GM18909 (cell line): ENCODE measurements around the gene ANKRD11.

Experiments
- ATAC-seq: cut with Tn5 transposase; IDR thresholded peaks from one replicate; pipeline ENCODE4 v1.9.1; 2021; ENCODE audit warnings: mild to moderate bottlenecking; ENCODE audit not compliant: unreplicated experiment, poor library complexity

ANKRD11 gene

DNA sequence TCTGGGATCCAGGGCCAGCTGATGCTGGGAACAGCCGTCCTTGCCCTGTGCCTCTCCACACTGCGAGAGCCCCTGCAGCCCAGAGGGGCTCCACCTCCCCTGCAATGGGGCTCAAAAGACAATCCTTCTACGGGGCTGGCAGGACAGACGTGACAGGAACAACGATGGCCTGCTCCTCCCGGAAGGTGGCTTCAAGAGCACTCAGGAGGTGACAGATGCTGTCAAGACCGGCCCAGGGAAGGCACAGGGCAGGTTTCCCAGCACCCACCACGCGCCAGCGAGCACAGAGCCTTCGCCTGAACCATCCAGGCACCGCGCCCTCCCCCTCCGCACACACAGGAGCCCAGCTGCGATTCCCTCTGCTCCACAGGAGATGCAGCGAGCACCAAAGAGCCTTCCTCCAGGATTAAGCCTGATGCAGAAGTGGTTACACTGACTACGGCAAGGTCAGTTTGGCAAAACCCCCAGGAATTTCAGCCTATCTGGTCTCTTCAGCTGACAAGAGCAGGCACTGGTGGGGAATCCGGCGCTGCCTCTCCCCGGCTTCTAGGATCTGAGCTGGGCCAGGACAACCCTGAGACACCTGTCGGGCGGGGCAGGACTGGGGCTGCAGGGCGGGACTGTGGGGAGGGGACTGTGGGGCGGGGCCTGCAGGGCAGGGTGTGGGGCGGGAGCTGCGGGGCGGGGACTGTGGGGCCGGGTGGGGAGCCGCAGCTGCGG, 169.4 kb downstream of the ANKRD11 start:
- ATAC-seq = no peak

DNA sequence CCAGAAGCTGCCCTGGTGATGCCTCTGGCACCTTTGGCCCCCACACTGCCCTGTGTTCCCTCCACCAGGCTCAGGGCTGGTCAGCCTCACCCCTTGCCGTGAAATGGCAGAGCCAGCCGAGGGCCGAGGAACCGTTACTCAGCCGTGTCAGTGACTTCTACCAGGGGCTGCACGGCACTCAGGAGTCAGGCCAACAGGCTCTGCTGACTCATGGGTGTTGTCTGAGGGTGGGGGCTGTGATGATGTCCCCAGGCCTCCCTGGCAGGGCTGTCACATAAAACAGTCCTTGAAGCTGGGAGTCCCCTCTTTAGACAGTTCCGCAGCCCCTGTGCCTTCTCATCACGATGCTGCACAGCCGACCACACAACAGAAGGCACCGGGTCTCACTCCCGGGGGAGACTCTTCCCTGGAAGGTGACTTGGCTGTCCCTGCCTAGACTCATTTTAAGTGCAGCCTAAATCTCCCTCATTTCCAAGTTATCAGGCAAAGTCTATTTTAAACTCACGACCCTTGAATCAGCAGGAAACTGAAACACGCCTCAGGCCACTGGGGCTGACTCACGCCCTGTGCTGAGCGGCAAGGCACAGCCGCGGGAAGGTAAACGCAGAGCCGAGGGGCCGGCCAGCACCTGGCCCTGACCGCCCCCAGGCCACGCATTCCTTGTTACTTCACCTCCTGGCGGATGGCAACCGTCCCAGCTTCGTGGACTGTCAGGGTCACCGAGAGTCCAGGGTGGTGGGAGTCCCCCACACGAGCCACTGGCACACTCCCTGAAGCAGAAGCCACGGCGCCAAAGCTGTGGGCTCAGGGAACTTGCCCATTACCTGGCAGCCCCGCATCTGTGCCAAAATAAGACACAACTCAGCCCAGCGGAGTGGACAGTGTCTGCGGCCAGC, 170.2 kb downstream of the ANKRD11 start:
- ATAC-seq = peak; percentile 41

DNA sequence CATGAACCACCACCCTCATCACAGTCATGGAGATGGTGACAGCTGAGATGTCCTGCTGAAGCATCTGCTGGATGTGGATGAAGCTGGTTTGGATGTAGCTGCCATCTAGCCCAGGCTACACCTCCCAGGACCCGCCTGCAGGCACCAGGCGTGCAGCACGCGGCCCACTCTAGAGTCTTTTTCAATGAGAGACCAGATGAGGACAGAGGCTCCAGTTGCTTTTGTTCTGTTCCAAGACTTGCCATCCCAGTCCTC, 170.8 kb downstream of the ANKRD11 start:
- no peak for ATAC-seq

DNA sequence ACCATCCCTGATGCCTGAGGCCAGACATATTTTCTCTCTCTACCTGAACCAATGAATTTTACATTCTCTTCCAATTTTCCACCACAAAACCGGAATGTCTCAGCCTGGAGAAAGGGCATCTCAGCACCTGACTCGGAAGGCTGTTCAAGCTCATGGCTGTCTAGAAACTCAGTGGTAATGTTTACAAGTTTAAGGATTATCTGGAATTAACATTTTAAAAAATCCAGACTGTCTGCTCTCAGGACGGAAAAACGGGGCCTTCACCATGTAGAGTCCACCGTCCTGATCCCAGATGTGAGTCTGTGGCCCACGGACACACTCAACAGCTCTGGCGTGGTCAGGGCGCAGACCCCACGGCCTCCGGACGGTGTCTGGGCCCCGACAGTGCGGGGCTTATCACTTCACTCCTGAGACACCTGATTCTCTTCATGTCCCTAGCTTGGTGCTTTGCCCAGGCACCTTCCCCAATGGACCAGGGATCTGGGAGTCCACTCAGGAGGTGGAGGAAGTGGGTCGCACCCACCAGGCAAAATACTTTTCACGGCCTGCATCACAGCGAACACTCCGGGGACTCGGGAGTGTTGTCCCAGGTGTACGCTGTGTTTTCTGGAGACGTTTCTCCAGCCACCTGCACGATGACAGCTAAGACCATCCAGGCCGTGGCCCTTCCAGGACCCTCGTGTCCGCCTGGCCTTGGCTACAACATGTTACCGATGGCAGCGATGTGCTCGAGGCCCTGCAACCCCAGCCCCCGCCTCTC, 171.3 kb downstream of the ANKRD11 start:
- ATAC-seq = no peak

DNA sequence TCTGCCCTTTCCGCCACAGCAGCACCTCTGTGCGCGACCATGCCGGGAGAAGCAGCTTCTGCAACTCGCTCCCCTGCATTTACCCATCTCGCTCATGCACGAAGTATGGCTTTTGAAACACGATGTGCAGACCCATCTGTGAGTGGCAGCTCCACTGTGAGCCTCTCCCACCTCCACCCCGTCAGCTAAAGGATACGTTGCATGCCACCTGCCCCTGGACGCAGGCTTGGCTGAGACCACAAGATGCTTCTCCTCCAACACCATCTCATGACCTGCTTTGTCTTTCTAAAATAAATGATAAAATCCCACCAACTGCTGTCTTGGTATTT, 172.0 kb downstream of the ANKRD11 start:
- no peak for ATAC-seq

DNA sequence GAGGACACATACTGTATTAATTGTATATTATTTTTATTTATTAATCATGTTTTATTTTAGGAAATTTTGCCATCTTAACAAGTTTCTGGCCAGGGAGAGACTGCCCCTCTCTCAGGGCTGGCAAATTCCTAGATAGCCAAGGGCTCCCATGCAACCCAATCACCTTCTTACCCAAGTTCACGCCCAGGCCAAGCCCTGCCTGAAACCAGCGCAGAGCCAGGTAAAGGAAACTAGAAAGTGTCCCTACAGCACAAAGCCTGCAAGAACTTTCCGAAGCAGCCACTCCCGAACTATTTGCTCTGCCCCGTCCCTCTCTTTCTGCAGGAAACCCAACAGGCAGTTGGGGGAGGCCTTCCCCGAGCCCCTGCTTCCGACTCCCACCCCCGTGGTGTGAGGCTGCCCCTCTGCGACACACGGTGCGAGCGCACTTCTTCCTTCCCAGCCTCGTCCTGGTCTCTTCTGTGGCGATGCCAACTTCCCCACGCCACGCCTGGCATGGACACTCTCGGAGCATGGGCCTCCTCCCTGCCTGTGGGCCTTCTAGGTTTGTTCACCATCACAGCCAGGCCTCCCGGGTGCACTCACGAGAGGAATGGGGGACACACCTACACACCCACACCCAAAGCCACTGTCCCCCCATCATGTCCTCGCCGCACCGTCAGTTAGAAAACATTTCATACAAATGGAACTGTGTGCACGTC, 172.5 kb downstream of the ANKRD11 start:
- no peak for ATAC-seq

DNA sequence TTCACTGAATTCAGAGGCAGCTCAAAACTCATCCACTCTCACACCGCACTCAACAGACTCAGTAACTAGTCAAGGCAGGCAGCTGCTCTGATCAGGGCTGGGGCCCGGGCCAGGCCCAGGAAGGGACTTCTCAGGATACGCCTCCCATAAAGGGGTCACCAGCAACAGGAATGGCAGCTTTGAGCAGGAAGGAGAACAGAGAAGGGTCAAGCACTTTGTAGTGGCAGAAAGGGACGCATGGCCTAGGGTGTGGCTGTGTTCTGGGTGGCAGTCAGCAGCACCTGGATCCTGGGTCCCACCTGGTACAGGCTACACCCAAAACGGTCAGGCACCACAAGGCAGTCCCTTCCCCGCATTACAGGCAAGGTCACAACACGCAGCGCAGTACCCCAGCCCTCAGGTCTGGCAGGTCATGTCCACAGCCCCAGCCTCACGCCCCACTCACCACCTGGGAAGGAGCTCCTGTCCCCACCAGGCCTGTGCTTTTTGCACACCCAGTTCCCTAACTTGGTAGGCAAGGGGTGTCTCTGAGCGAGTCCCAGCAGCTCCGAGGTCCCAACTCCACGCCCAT, 173.2 kb downstream of the ANKRD11 start:
- no peak for ATAC-seq

DNA sequence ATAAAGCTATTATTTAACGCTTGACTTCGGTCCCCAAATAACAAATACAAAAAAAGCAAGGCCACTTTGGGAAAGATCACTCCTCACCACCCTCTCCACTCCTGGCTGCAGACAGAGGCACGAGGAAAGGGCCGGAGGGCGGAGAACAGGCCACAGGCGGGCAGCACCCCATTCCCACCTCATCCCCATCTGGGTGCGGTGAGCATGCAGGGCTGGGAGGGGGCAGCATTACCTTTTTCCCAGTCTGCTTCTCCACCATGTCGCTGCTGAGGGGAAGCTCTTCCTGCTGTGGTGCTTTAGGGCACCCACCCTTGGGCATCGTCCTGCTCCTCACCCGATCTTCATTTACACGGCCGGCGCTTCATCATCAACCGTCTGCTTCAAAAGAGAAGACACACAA, 173.7 kb downstream of the ANKRD11 start:
- no peak for ATAC-seq

DNA sequence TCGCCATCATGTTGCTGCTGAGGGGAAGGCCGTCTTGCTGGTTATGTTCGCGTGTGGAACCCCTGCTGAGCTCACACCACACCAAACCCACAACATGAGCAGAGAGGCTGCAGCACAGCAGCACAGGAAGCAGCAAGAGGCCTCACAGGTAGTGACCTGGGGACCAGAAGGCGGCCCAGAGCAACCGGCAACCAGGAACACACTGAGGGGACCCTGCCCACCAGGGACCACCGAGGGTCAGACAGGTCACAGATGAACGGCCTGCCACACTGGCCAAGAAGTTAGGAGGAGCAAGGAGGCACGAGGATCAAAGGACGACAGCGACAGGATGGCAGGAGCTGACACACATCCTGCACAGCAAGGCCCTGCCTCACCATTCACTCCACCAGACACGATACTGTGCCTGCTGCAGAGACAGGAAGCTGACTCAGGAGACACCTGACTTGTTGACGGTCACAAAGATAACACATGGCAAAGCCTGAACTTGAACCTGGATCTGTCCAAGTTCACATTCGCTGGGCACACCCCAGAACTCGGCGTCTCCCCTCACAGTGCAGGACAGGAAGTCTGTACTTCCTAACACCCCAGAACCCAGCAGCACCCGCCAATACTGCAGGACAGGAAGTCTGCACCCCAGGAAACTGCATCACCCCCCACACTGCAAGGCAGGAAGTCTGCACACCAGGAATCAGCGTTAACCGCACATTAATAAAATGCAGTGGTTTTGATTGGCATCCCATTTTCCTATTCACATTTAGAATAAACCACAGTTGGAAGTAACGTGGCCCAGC, 174.4 kb downstream of the ANKRD11 start:
- no peak for ATAC-seq

DNA sequence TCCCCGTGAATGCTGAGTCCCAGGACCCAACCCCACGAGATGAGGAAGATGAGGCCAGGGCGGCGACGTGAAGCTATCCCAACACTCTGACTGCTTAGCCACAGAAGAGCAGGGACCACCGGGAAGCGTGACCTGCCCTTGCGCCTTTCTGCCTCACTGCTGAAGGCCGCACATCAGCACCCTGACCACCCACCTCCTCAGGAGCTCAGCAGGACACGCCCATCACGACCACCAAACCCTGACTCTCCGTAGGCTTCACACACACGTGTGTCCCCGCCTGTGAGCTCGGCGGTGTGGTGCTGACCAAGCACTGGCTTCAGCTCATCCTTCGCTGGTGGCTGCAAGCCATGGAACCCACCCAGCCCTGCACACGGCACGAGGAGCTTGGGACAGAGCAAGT, 175.1 kb downstream of the ANKRD11 start:
- no peak for ATAC-seq

DNA sequence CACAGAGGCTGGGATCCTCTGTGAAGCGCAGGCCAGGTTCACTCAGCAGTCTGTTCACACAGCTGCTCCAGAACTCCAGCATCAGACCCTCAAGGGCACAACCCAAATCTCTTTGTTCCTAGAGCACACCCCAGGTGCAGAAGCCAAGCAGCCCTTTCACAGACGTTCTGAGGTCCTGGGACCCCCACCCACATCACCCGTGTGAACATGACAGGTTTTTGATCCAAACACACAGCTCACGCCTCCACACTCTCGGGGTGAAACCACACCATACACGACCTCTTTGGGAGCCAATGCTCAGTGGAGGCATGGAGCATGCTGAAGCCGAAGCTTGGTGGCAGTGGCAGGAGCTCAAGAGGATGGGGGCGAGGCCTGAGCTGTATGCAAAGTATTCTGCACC, 175.5 kb downstream of the ANKRD11 start:
- no peak for ATAC-seq

DNA sequence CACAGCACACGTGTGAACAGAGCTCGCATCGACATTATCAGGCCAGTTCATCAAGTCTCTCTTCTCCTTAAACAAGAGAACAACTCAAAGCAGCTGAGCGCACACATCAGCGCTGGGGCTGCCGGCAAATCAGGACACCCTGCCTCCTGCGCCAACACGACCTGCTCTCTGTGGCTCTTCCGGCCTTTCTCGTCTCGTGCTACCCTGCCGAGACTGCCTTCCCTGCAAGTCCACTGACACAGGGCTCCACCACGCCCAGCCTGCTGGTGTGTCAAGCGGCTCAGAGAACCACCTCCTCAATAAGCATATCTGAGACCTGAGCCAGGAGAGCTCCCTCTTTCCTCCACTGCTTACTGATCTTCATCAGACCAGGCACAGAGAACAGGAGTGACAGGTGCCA, 176.0 kb downstream of the ANKRD11 start:
- ATAC-seq = no peak

DNA sequence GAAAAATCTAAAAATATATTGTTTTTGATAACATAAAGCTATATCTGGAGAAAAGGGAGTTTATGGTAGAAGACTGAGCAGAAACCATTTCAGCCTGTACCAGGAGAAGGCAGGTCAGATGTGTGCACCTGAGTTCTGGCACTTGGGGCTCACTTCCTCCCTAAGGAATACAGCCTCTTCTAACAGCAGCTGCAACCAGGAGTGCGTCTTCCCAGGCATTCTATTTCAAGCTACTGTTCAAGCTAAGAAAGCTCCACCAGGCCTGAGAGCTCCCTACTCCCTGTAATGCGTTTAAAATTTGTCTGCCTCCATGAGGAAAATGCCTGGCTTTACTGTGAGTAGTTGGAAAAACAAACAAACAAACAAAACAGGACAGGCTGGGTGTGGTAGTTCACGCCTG, 176.8 kb downstream of the ANKRD11 start:
- ATAC-seq = no peak

DNA sequence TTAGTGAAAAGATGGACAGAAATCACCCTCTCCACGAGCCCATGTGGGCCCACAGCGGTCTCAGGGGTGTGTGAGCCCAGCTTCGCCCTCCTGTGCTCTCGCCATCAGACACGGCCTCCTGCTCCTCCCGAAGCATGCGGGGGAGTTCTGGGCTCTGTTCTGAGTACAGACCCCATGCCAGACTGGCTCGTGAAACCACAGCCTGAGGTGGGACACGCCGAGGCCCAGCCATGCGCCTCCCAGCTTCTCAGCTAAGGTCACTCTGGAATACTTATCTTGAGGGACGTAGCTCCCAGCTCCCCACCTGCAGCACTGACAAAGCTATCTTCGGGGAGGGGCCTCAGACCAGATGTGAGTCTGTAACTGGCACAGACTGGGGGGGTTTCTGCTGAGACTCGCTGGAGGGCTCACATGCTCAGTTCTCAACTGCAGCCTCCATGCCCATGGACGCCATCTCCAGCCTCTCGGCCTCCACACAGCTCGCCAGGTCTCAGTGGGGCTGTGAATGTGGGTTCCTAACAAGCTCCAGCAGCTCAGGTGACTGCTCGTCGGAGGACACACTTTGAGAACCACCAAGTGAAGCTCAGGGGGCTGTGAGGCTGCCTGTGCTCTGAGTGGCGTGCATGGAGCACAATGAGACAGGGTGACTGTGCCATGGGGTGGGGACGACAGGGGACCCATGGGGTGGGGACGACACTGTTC, 177.6 kb downstream of the ANKRD11 start:
- ATAC-seq = no peak

DNA sequence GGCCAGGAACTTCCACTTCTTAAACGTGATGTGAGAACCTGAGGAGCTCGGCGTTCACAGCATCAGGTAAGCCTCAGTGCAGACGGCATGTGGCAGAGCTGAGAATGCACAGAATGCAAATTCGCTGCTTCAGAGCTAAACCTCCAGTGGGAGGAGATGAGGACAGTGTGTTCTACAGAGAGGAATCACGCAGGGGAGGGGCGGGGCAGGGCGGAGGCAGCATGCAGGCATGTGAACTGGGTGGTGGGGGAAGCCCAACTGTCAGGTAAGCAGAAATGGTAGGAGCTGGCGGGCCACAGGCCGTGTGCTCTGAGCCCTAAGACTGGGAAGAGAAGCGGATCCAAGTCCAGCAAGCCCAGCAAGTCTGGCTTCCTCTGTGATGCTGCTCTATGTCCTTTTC, 178.2 kb downstream of the ANKRD11 start:
- ATAC-seq = no peak

DNA sequence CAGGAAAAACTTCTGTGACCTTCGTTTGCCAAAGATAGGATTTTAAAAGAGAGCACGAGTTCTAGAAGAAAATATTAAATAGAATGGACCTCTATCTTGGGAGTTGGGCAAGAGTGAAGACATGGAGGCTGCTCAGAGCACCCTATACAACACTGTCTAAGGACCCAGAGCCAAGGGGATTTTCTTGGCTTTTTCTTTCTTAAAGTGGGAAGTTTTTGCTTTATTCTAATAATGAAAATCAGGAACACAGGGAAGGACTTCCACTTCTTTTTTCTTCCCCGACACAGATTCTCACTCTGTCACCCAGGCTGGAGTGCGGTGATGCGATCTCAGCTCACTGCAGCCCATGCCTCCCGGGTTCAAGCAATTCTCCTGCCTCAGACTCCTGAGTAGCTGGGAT, 178.7 kb downstream of the ANKRD11 start:
- ATAC-seq = no peak

DNA sequence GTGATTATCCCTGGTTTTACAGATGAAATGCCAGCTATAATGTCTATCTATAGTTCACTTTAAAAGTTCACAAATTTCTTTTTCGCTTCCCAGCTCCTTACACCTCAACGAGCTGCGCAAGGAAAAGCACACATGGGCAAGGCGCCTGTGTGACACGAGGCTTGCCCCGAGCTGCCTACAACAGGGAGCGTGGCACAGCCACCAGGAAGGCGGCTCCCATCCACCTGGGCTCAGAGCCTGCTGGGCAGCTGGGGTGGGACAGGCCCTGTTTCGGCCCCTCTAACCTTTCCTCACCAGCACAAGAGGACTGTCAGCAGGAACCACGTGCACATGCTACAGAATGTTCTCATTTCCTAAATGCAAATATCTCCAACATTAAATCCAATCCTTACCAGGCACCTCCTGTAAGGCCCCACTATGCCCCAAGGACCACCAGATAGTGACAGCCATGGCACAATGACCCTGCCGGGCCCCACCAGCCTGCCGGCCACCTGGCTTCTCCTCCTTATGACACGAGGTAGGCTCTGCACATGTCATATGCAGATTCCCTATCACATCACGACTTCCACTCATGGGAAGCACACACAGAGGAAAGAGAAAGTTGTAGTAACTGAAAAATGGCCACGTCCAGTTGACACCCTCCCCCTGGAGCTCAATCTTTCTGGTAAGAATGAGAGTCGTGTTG, 180.8 kb downstream of the ANKRD11 start:
- ATAC-seq = no peak
